Inflammatory macrophage treated with lipopolysaccharide for 4 hours (primary cell): ENCODE measurements around the gene ACP6.

Experiments
- DNase-seq: peaks from one replicate; pipeline ENCODE4 v3.0.0-alpha.2; 2020

The ACP6 gene

GRCh38 chr1:147648933-147649332, 21.4 kb downstream of the ACP6 start:
- peak; percentile 28 for DNase-seq

GRCh38 chr1:147647796-147648633, 22.3 kb downstream of the ACP6 start:
- DNase-seq, result no peak

GRCh38 chr1:147643974-147644373, 26.4 kb downstream of the ACP6 start:
- DNase-seq, result no peak

GRCh38 chr1:147641695-147642592, 28.4 kb downstream of the ACP6 start:
- DNase-seq, result peak; percentile 46

- no peak for DNase-seq
These were observed 29.0 kb downstream of the ACP6 start for GRCh38 chr1:147641291-147641690.

GRCh38 chr1:147640553-147641165, 29.7 kb downstream of the ACP6 start:
- DNase-seq, result peak; percentile 82

GRCh38 chr1:147636314-147636713, 34.0 kb downstream of the ACP6 start:
- DNase-seq, result no peak

- peak; percentile 94 for DNase-seq
These were observed 35.0 kb downstream of the ACP6 start for GRCh38 chr1:147635342-147635741.

GRCh38 chr1:147634645-147635044, 35.7 kb downstream of the ACP6 start:
- peak; percentile 72 for DNase-seq

- DNase-seq, result no peak
These were observed 36.6 kb downstream of the ACP6 start for GRCh38 chr1:147633759-147634158.

- no peak for DNase-seq
These were observed 38.5 kb downstream of the ACP6 start for GRCh38 chr1:147631839-147632238.

GRCh38 chr1:147630447-147630846, 39.9 kb downstream of the ACP6 start:
- DNase-seq, result no peak

GRCh38 chr1:147630022-147630421, 40.3 kb downstream of the ACP6 start:
- no peak for DNase-seq

- peak; percentile 33 for DNase-seq
These were observed 41.9 kb downstream of the ACP6 start for GRCh38 chr1:147628441-147628840.

GRCh38 chr1:147627435-147628110, 42.8 kb downstream of the ACP6 start:
- DNase-seq, result peak; percentile 29

GRCh38 chr1:147626739-147627138, 43.6 kb downstream of the ACP6 start:
- DNase-seq, result no peak

GRCh38 chr1:147626291-147626690, 44.0 kb downstream of the ACP6 start:
- no peak for DNase-seq

GRCh38 chr1:147625362-147625995, 44.8 kb downstream of the ACP6 start:
- no peak for DNase-seq

GRCh38 chr1:147624529-147624928, 45.8 kb downstream of the ACP6 start:
- no peak for DNase-seq

- no peak for DNase-seq
These were observed 46.3 kb downstream of the ACP6 start for GRCh38 chr1:147624011-147624410.

GRCh38 chr1:147622731-147623130, 47.6 kb downstream of the ACP6 start:
- no peak for DNase-seq

GRCh38 chr1:147620543-147620942, 49.8 kb downstream of the ACP6 start:
- DNase-seq, result no peak
